Left hindlimb (tissue), 1 donor: ENCODE data around the gene UST.
"Not testable (repeated sequence)": the region's sequence is repeated elsewhere in the genome, so short reads cannot be mapped to it uniquely, and the experiment has no call there.

Experiments used
- DNase-seq: peaks from one replicate; pipeline ENCODE4 v3.0.0-alpha.2; 2018

Gene UST

GRCh38 chr6:149015535-149016525 lies 269.0 kb downstream of the UST start:
- no peak for DNase-seq

- no peak for DNase-seq
Observed at GRCh38 chr6:149016716-149017115, 269.9 kb downstream of the UST start.

GRCh38 chr6:149020319-149020718 lies 273.5 kb downstream of the UST start:
- no peak for DNase-seq

- DNase-seq: no peak
Observed at GRCh38 chr6:149024361-149024760, 277.5 kb downstream of the UST start.

DNA sequence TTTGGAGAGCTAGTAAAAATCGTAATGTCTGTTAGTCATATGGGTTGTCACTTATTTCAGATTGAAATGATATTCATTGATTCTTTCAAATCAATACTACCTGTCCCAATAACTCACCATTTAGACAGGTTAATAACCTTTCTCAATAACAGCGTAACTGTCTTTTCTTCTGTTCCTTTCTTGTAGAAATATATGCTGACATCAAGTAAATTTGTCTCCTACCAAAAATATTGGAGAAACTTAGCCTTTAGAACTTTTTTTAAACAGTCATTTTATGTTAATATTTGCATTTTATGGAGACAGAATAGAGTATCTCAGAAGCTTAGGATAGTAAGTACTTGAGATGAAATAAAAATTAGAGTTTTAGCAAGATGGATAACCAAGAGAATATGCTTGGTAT lies 278.2 kb downstream of the UST start:
- DNase-seq: no peak

- DNase-seq: no peak
Observed at GRCh38 chr6:149026530-149026942, 279.7 kb downstream of the UST start.

DNA sequence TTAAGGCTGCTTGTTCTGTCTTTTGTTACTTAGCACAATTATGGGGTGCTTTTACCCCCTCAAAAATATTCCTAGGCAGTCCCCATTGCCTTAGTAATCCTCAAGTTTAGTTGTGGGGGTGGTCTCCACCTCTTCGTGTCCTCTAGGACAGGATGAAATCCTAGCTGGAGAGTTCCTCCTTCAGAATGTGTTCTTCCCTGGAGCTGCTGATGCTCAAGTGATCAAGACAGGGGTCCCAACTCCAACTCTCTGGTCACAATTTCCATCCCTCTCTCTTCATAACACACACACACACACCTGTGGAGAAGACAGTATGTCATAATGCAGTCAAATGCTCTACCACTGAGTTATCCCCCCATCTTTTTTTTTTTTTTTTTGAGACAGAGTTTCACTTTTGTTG lies 280.7 kb downstream of the UST start:
- DNase-seq: no peak

GRCh38 chr6:149028767-149029405 lies 282.1 kb downstream of the UST start:
- DNase-seq: no peak

- no peak for DNase-seq
Observed at GRCh38 chr6:149031201-149031858, 284.5 kb downstream of the UST start.

GRCh38 chr6:149031859-149032598 lies 285.2 kb downstream of the UST start:
- no peak for DNase-seq

DNA sequence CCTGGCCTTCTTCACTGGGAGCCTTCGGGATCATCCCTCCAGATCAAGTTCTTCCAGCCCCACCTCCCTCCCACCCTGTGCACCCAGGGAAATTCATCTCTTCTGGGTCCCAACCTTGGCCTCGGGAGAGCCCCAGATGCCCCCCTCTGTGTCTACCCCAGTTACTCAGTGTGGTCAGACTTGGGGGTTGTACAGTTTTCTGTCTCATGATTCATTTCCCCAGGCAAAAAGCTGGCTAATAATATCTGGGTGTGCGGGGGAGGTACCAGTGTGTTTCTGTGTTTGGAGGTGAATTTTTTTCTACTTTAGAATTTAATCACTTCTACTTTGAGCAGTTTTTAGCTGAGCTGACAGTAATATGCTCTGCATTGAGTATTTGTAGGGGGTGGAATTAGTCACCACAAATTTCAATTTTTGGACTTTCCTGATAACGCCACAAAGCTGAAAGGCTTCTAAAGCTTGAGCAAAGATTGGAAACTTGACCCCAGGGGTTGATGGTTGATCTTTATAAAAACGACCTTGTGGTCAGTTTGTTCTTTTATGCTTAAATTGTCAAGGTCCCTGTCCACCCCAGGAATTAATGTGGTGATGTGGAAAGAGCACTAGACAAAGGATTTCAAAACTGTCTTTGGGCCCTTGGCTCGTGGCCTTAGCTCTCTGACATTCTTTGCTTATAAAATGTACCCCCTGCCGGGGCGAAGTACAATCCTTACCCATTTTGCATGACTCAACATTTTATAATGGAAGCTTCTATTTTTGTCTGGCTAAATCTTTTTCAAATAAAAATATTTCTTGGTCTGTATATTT lies 286.0 kb downstream of the UST start:
- DNase-seq: no peak

DNA sequence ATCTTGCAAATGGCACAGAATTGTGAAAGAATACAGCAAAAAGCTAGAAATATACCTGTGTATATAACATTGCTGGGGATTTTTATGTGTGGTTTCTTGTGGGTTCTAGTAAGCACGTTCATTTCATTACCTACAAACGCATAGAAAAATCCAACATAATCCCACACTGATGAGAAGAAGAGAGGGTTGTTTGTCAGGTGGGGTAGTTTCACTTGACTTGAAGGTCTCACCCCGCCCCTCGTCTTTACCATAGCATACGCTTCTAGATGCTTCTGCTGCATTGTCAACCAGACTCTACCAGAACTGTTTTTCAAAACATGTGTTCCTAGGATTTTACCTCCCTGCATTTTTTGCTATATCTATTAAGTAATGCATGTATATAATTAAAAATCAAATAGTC lies 286.6 kb downstream of the UST start:
- no peak for DNase-seq

DNA sequence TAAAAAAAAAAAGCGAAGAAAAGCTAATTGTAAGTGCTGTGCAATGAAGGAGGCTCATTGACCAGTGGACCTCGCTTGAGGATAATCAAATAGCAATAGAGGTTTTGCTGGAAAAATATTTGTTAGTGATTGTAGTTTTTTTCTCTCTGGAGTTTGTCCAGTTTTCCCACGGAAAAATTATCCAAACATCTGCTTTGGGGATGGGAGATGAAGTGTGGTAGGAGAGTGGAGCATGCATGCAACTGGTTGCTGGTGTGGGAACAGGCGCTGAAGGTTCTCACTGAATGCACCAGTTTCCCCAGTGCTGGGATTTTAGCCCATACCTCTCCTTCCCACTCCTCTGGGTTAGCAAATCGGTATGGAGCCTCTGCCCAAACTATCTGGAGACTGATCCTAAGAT lies 288.9 kb downstream of the UST start:
- DNase-seq: no peak

GRCh38 chr6:149037051-149037671 lies 290.3 kb downstream of the UST start:
- DNase-seq: peak; percentile 75

DNA sequence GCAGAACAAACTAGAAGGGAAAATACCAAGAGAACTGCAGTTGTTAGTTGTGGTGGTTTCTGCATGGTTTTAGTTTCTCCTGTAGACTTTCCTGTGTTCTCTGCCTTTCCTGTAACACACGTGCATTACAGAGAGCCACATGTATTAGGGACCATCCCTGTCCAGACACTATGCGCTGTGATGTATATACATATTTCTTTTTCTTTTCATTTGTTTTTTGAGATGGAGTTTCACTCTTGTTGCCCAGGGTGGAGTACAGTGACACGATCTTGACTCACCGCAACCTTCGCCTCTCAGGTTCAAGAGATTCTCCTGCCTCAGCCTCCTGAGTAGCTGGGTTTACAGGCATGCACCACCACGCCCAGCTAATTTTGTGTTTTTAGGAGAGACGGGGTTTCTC lies 292.2 kb downstream of the UST start:
- not testable (repeated sequence) for DNase-seq

DNA sequence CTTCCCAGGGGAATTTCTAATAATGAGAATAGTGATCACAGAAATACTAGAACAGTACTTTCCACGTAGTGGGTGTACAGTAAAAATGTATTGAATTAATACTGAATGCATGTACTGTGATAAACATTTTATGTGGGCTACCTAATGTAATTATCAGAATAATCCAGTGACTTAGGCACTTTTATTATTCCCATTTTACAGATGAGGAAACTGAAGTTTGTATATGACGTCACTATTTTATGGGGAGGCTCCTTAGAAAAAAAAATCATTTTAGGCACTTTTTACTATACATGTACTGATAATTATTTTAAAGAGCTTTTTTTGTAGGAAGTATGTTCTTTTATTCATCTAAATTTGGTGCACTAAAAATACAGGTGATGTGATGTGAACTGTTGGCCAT lies 295.1 kb downstream of the UST start:
- no peak for DNase-seq

DNA sequence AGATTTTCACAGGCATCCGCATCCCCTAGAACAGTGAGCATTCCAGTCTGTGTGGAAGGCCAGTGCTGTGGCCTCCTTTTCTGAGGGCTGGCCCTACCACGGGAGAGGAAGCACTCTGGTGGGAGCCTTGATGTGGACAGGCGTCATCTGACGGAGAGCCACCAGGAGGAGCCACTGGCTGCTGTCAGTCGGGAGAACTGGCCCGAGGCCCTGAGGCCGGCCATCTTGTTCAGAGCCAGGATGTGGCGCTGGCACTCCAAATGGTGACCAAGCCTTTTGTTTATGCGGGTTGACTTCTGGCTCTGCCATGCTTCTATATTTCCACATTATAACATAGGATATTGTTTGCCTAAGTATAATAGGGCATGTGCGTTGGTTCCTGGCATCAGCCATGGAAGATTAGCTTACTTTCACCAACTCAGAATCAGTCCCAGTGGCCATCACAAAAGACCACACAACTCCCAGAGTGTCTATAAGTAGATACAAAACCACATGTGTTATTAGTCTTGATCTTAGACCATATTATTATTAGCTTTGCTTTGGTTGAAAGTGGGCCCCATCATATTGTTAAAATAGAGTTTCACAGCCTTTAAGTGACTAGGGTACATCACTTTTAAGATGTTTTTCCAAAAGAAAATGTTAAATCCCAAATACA lies 296.8 kb downstream of the UST start:
- peak; percentile 76 for DNase-seq

DNA sequence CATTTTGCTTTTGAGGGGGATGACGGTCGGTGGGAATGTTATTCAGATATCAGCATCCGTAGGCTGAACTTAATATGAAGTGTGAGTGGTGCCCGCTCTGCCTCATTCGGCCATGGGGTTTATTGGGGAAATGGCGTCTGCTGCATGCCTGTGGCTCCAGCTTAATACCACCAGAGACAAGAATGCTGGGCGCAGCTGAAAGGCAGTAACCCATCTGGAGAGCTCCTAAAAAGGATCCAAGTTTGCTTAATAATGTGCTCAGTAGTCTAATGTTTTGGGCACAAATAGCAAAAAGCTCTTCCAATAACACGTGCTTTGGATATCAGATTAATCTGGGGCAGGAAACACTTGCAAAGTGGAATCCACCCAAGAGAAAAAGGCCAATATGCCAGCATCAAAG lies 297.7 kb downstream of the UST start:
- peak; percentile 63 for DNase-seq

GRCh38 chr6:149045404-149045803 lies 298.6 kb downstream of the UST start:
- no peak for DNase-seq

DNA sequence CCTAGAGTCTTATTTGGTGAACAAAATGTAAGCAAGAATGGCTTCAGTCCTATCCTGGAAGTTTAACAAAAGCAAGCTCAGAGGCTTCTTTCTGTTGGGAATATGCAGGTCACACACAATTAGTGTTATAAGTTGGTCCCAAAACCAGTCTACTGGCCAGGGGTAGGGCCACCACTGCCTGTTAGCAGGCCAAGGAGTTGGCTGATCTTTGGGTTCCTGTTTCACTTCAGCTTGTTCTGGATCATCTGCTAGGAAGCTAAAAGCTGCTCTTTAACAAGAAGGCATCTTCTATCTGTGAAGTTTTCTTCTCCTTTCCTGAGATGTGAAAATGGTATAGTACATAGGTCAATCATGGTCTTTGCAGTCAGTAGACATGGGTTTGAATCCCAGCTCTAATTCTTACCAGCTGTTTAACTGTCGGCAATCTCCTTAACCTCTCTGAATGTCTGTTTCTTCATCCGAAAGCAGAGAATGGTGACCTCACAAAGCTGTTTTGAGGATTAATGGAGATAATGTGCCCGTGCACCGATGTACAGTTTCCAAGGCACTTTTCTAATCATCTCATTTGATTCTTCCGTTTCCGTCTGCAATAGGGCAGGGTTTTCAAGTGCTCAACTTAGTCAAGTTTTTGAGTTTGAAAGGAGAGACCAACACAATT lies 299.5 kb downstream of the UST start:
- DNase-seq: no peak
